WERI-Rb-1 (cell line): ENCODE data around the gene CBX2.

Experiments used
- DNase-seq: peaks from one replicate; pipeline ENCODE4 v3.0.0-alpha.2; 2020
- H3K27ac ChIP-seq: fragments of 250-450 bp; sonication (Bioruptor Pico); 2 replicates; pipeline ENCODE4 v1.5.1; 2020; ENCODE audit warnings: mild to moderate bottlenecking, moderate library complexity
- H3K27me3 ChIP-seq: fragments of 250-450 bp; sonication (Bioruptor Pico); 2 replicates; pipeline ENCODE4 v1.5.1; 2021; ENCODE audit warnings: mild to moderate bottlenecking, low read depth, moderate library complexity; ENCODE audit not compliant: insufficient read depth, severe bottlenecking
- H3K36me3 ChIP-seq: fragments of 250-450 bp; sonication (Bioruptor Pico); 2 replicates; pipeline ENCODE4 v1.5.1; 2020; ENCODE audit warnings: mild to moderate bottlenecking, moderate library complexity
- H3K4me3 ChIP-seq: 2 replicates; pipeline ENCODE4 v1.5.1; 2011; ENCODE audit warnings: low read depth, mild to moderate bottlenecking, control low read depth, low read length
- H3K9me3 ChIP-seq: fragments of 250-450 bp; sonication (Bioruptor Pico); 2 replicates; pipeline ENCODE4 v1.5.1; 2021; ENCODE audit warnings: mild to moderate bottlenecking, moderate library complexity; ENCODE audit not compliant: severe bottlenecking
- CTCF ChIP-seq: IDR thresholded peaks from 2 replicates; pipeline ENCODE4 v1.5.1; 2011; ENCODE audit warnings: low read depth, mild to moderate bottlenecking, control low read depth, inconsistent platforms, low read length

The CBX2 gene

GRCh38 chr17:79741401-79741750, 36.6 kb upstream of the CBX2 start:
- Histone ChIP-seq H3K9me3 (no peaks in the 10 kb centered on the region), H3K27ac (no peak overlapping the region), H3K27me3 (peaks cover 1% of the 10 kb centered on the region), H3K36me3 (no peaks in the 10 kb centered on the region), H3K4me3 (peak overlapping the region; percentile 52)
- DNase-seq = no peak
- TF ChIP-seq CTCF = no peak

- Histone ChIP-seq H3K4me3 (peak overlapping the region; percentile 52), H3K27ac (no peak overlapping the region), H3K9me3 (no peaks in the 10 kb centered on the region), H3K27me3 (peaks cover 7% of the 10 kb centered on the region), H3K36me3 (no peaks in the 10 kb centered on the region)
- peak; percentile 93 for TF ChIP-seq CTCF
- peak; percentile 95 for DNase-seq
Measured at GRCh38 chr17:79741751-79742588, 36.0 kb upstream of the CBX2 start.

GRCh38 chr17:79742589-79742918, 35.4 kb upstream of the CBX2 start:
- no peak overlapping the region for H3K4me3 ChIP-seq

GRCh38 chr17:79742951-79743476, 34.9 kb upstream of the CBX2 start:
- Histone ChIP-seq H3K9me3 (no peaks in the 10 kb centered on the region), H3K27me3 (peaks cover 17% of the 10 kb centered on the region), H3K4me3 (no peak overlapping the region), H3K36me3 (no peaks in the 10 kb centered on the region), H3K27ac (no peak overlapping the region)
- no peak for TF ChIP-seq CTCF
- DNase-seq = no peak

More at GRCh38 chr17:79742589-79742918, 35.4 kb upstream of the CBX2 start:
- TF ChIP-seq CTCF = no peak
- peaks cover 13% of the 10 kb centered on the region for H3K27me3 ChIP-seq
- no peaks in the 10 kb centered on the region for H3K36me3 ChIP-seq
- H3K27ac ChIP-seq = no peak overlapping the region
- no peak for DNase-seq
- no peaks in the 10 kb centered on the region for H3K9me3 ChIP-seq

GRCh38 chr17:79743614-79744013, 34.3 kb upstream of the CBX2 start:
- H3K27me3 ChIP-seq = peaks cover 22% of the 10 kb centered on the region

More at GRCh38 chr17:79743614-79744013, 34.3 kb upstream of the CBX2 start:
- Histone ChIP-seq H3K9me3 (no peaks in the 10 kb centered on the region), H3K36me3 (no peaks in the 10 kb centered on the region), H3K4me3 (no peak overlapping the region), H3K27ac (no peak overlapping the region)
- DNase-seq = no peak
- no peak for TF ChIP-seq CTCF
